Body of pancreas (tissue), 4 donors: ENCODE data around the gene RASL12. TPM values are rescaled to one million over a fixed set of nuclear protein-coding genes. Genes with fewer than 3 reads are reported as not detected.

Experiments
- ATAC-seq: fragments of 150-250 bp; one replicate; pipeline ENCODE4 v1.9.1; 2016
- DNase-seq, 4 donors: peaks; one replicate each; pipeline ENCODE4 v3.0.0-alpha.2; 2019
- H3K27ac ChIP-seq, 4 donors: fragments of 200-600 bp; sonication (generic); 1 replicate in 3 of 4; 2 replicates in 1 of 4; pipeline versions ENCODE4 v1.5.1 to v1.6.1; 2016 to 2019; ENCODE audit warnings: mild to moderate bottlenecking in 1 of 4, mixed read lengths in 1 of 4, moderate library complexity in 1 of 4
- H3K27me3 ChIP-seq, 2 donors: fragments of 200-600 bp; sonication (generic); one replicate each; pipeline ENCODE4 v1.6.0; 2016; ENCODE audit warnings: mild to moderate bottlenecking in 1 of 2
- H3K36me3 ChIP-seq, 2 donors: fragments of 200-600 bp; sonication (generic); replicated peaks in 1 of 2; 2 replicates each; pipeline ENCODE4 v1.5.1; 2016; ENCODE audit warnings: low read depth in 2 of 2; ENCODE audit not compliant: insufficient read depth in 1 of 2
- H3K4me1 ChIP-seq: fragments of 200-600 bp; sonication (generic); one replicate; pipeline ENCODE4 v1.6.0; 2016
- H3K4me3 ChIP-seq, 2 donors: fragments of 200-600 bp; sonication (generic); 1 replicate in 1 of 2; 2 replicates in 1 of 2; pipeline ENCODE4 v1.5.1; 2016 to 2019
- H3K9me3 ChIP-seq, 3 donors: fragments of 200-600 bp; sonication (generic); 1 replicate in 2 of 3; 2 replicates in 1 of 3; pipeline ENCODE4 v1.5.1; 2016
- CTCF ChIP-seq, 7 experiments: fragments of 450-650 bp in 4 of 7; fragments of 200-600 bp in 3 of 7; sonication (generic) in 3 of 7; IDR thresholded peaks; one replicate each; pipeline ENCODE4 v1.5.1; 2016 to 2019; ENCODE audit warnings: antibody characterized with exemption in 7 of 7
- POLR2A ChIP-seq, 3 donors: fragments of 450-650 bp; IDR thresholded peaks; one replicate each; pipeline ENCODE4 v1.6.1; 2016; ENCODE audit warnings: antibody characterized with exemption in 3 of 3, mild to moderate bottlenecking in 2 of 3
- WGBS, 2 donors: methylation state at CpG; one replicate each; pipeline ENCODE4 v1.1.5; 2017; 5-methylcytosine and 5-hydroxymethylcytosine counted together
- intact Hi-C: fragments of 100-400 bp; cut with DNase I; formaldehyde crosslinking; loops from one replicate; pipeline ENCODE4 v1.15.1; 2023
- total RNA-seq, 2 donors: library from RNA; depleted of rRNA; stranded (reverse); fragments of >200 nt; gene quantifications; one replicate each; pipeline ENCODE4 v1.1.0, GENCODE V29; 2016

Gene RASL12
- total RNA-seq, 2 donors from 2014 or later: 3.1 to 4.6 TPM

GRCh38 chr15:65072617-65073016 is 4.8 kb upstream of the RASL12 start:
- peaks cover 6% of the 10 kb centered on the region for H3K4me1 ChIP-seq
- H3K27ac ChIP-seq: no peak overlapping the region
- TF ChIP-seq CTCF (IDR thresholded peaks at IDR 0.05) (no peak), POLR2A (IDR thresholded peaks at IDR 0.05) (no peak)
- 85 to 88% methylated on average over 3 of the region's 3 CpGs for WGBS, 2 donors
- H3K36me3 ChIP-seq: no peaks in the 10 kb centered on the region
- intact Hi-C loops: no loop called here
- ATAC-seq: no peak
- no peak for DNase-seq
- H3K27me3 ChIP-seq: peaks cover 0 to 12% of the 10 kb centered on the region in 2 donors
- no peaks in the 10 kb centered on the region for H3K9me3 ChIP-seq
- H3K4me3 ChIP-seq: no peak overlapping the region

GRCh38 chr15:65072027-65072426 is 4.2 kb upstream of the RASL12 start:
- no peak overlapping the region for H3K27ac ChIP-seq
- no peak overlapping the region for H3K4me3 ChIP-seq

GRCh38 chr15:65071381-65071811 is 3.6 kb upstream of the RASL12 start:
- H3K36me3 ChIP-seq: no peaks in the 10 kb centered on the region
- peaks cover 0 to 9% of the 10 kb centered on the region in 2 donors for H3K27me3 ChIP-seq
- H3K4me3 ChIP-seq: no peak overlapping the region
- intact Hi-C loops: no loop called here
- H3K9me3 ChIP-seq: no peaks in the 10 kb centered on the region
- peaks cover 6% of the 10 kb centered on the region for H3K4me1 ChIP-seq
- ATAC-seq: no peak
- no peak for TF ChIP-seq POLR2A (IDR thresholded peaks at IDR 0.05)
- TF ChIP-seq CTCF (IDR thresholded peaks at IDR 0.05): no peak
- DNase-seq: peak in 1 of 4 donors; percentile 40
- 48 to 63% methylated on average over 4 to 5 of the region's 5 CpGs for whole genome bisulfite sequencing, 2 donors
- no peak overlapping the region for H3K27ac ChIP-seq

More at GRCh38 chr15:65072027-65072426, 4.2 kb upstream of the RASL12 start:
- Histone ChIP-seq H3K4me1 (peaks cover 6% of the 10 kb centered on the region), H3K9me3 (no peaks in the 10 kb centered on the region), H3K36me3 (no peaks in the 10 kb centered on the region), H3K27me3 (peaks cover 0 to 11% of the 10 kb centered on the region in 2 donors)
- intact Hi-C loops: no loop called here
- DNase-seq (peak in 1 of 4 donors; percentile 26), ATAC-seq (no peak)
- WGBS, 2 donors: 50 to 53% methylated on average over 1 of the region's 1 CpG
- TF ChIP-seq CTCF (IDR thresholded peaks at IDR 0.05): no peak
- TF ChIP-seq POLR2A (IDR thresholded peaks at IDR 0.05): no peak

DNA sequence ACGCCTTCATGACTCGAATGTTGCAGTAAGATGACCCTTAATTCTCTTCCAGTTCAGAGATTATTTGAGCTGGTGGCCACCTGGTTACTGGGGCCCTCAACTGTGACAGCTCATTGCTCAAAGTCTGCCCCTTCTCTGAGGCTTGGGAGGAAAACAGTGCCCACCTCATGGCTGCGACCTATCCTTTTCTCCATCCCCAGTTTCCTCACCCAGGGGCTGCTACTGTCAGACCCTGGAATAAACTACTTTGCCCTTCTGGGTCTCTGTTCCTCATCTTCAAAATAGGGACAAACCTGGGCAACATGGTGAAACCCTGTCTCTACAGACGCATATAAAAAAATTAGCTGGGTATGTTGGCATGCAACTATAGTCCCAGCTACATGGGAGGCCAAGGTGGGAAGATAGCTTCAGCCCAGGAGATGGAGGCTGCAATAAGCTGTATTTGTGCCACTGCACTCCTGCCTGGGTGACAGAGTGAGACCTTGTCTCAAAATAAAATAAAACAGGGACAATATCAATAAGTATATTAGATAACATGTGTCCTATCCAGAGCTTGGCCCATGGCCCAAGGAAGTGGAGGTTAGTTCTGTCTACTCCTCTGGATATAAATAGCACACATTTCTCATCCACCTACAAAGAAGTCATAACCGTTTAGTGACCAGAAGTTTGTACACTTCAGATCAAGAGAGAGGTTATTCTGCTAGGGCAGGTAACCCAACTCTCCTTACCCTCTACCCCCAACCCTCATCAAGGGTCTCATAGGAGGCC is 2.2 kb upstream of the RASL12 start:
- H3K9me3 ChIP-seq: no peaks in the 10 kb centered on the region
- no peaks in the 10 kb centered on the region for H3K36me3 ChIP-seq
- DNase-seq (no peak), ATAC-seq (no peak)
- H3K4me3 ChIP-seq: no peak overlapping the region
- intact Hi-C loops: no loop called here
- TF ChIP-seq POLR2A (IDR thresholded peaks at IDR 0.05): no peak
- no peak overlapping the region for H3K27ac ChIP-seq
- WGBS, 2 donors: 63 to 72% methylated on average over 5 of the region's 5 CpGs
- H3K4me1 ChIP-seq: peaks cover 6% of the 10 kb centered on the region
- peaks cover 0 to 12% of the 10 kb centered on the region in 2 donors for H3K27me3 ChIP-seq

DNA sequence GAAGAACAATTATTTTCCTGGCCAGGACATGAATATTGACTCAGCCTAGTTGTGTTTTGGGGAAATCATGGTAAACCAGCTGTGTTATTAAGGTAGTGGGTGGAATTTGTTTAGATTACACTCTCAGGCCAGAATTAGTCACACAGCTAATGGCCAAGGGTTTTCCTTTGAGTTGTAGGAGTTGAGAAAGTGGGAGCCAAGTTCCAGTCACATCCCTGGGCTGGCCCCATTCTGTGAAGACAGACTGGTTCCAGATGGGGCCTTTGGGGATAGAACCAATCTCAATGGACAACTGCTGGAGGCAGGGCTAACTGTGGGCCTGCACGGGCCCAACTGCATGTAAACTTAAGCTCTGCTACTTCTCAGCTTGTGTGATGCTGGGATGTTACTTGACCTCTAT is 1.4 kb upstream of the RASL12 start:
- DNase-seq (peak in 3 of 4 donors; percentile 28 to 60 (median 35)), ATAC-seq (peak; percentile 49)
- TF ChIP-seq POLR2A (IDR thresholded peaks at IDR 0.05) (no peak), CTCF (IDR thresholded peaks at IDR 0.05) (no peak)
- intact Hi-C loops: no loop called here
- H3K4me3 ChIP-seq: no peak overlapping the region
- H3K36me3 ChIP-seq: no peaks in the 10 kb centered on the region
- no peaks in the 10 kb centered on the region for H3K9me3 ChIP-seq
- H3K27ac ChIP-seq: no peak overlapping the region
- WGBS, 2 donors: 56 to 78% methylated on average over 1 of the region's 1 CpG
- H3K4me1 ChIP-seq: peaks cover 6% of the 10 kb centered on the region
- peaks cover 0 to 13% of the 10 kb centered on the region in 2 donors for H3K27me3 ChIP-seq
